ENCODE measurements around the gene KLF12.

- TF ChIP-seq POLR2AphosphoS5 (IDR thresholded peaks at IDR 0.05; ENCODE audit: low read depth, low read length) = no peak
- TF ChIP-seq SPI1 (IDR thresholded peaks at IDR 0.05; ENCODE audit: low read depth, low read length) = no peak
- TF ChIP-seq POLR2A (IDR thresholded peaks at IDR 0.05; ENCODE audit: low read depth, low read length) = no peak
- TF ChIP-seq TAF1 (IDR thresholded peaks at IDR 0.05; ENCODE audit: low read depth, low read length) = no peak
Measured at GRCh38 chr13:74134777-74135325, 647 bp upstream of the KLF12 start.

Measured in GM12891 (cell line).